Mammary epithelial cell (primary cell): Measurements from ENCODE around the gene LCE1B.

Experiments
- CTCF ChIP-seq, 2 donors: IDR thresholded peaks in 1 of 2; conservative IDR thresholded peaks in 1 of 2; 2 replicates each; pipeline ENCODE4 v1.5.1; 2011 to 2012; ENCODE audit warnings: inconsistent platforms in 2 of 2, low read length in 2 of 2, mild to moderate bottlenecking in 2 of 2, control low read depth in 1 of 2, low read depth in 1 of 2; ENCODE audit not compliant: insufficient read depth in 1 of 2; ENCODE audit errors: extremely low read depth in 1 of 2
- EZH2 ChIP-seq: IDR thresholded peaks from 2 replicates; pipeline ENCODE4 v1.6.1; 2012; ENCODE audit warnings: low read length, inconsistent platforms, borderline replicate concordance

- TF ChIP-seq CTCF (conservative IDR thresholded peaks at IDR 0.05 in 1 of 2, IDR thresholded peaks at IDR 0.05 in 1 of 2; ENCODE audit: extremely low read depth in 1 of 2, insufficient read depth in 1 of 2, low read depth in 1 of 2, low read length in 2 of 2) (no peak), EZH2 (no peak)
Measured at GRCh38 chr1:152770411-152770810, 41.4 kb upstream of the LCE1B start.
